ENCODE measurements around the gene LUC7L2. TPM values are rescaled to one million over a fixed set of nuclear protein-coding genes. Genes with fewer than 3 reads are reported as not detected.

Gene LUC7L2
- total RNA-seq, 3 donors from 2014 or later (not counting 1 experiment from before 2014, with no cell fraction given) = 183 to 192 (median 186) TPM

DNA sequence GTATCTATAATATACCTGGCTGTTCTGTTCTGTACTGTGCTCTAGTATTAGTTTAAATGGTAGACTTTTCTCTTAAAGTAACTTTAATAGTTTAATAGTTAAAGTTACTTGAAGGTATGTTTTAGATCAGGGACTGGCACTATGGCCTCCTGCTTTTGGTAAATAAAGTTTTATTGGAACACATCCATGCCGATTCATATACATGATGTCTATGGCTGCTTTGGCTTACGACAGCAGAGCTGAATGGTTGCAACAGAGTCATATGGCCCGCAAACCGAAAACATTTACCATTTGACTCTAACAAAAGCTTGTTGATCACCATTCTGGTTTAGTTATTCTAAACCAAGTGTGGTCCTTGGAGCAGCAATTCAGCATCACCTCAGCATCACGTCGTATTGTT, 6.7 kb downstream of the LUC7L2 start:
- ATAC-seq = no peak
- Histone ChIP-seq H3K27ac (ENCODE audit: low read length) (no peak overlapping the region), H3K4me3 (ENCODE audit: low read length) (no peak overlapping the region), H3K4me1 (ENCODE audit: control insufficient read depth, insufficient read depth, low read length) (peaks cover 7% of the 10 kb centered on the region), H3K27me3 (ENCODE audit: control insufficient read depth, insufficient read depth, low read length) (no peaks in the 10 kb centered on the region), H3K9me3 (ENCODE audit: control insufficient read depth, insufficient read depth, low read length) (no peaks in the 10 kb centered on the region), H3K36me3 (ENCODE audit: control insufficient read depth, insufficient read depth, low read length) (peaks cover 18% of the 10 kb centered on the region)
- H3K36me3 Mint-ChIP-seq = no peaks in the 10 kb centered on the region
- H3K27me3 Mint-ChIP-seq (ENCODE audit: low read depth in 2 of 2) = no peaks in the 10 kb centered on the region
- H3K9me3 Mint-ChIP-seq = no peaks in the 10 kb centered on the region
- no peak for DNase-seq
- H3K4me1 Mint-ChIP-seq = peaks cover 55 to 58% of the 10 kb centered on the region in 2 donors
- intact Hi-C loops (cut with micrococcal nuclease) = no loop called here
- TF ChIP-seq, protein P1, sequence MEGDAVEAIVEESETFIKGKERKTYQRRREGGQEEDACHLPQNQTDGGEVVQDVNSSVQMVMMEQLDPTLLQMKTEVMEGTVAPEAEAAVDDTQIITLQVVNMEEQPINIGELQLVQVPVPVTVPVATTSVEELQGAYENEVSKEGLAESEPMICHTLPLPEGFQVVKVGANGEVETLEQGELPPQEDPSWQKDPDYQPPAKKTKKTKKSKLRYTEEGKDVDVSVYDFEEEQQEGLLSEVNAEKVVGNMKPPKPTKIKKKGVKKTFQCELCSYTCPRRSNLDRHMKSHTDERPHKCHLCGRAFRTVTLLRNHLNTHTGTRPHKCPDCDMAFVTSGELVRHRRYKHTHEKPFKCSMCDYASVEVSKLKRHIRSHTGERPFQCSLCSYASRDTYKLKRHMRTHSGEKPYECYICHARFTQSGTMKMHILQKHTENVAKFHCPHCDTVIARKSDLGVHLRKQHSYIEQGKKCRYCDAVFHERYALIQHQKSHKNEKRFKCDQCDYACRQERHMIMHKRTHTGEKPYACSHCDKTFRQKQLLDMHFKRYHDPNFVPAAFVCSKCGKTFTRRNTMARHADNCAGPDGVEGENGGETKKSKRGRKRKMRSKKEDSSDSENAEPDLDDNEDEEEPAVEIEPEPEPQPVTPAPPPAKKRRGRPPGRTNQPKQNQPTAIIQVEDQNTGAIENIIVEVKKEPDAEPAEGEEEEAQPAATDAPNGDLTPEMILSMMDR (IDR thresholded peaks at IDR 0.05) = no peak
- H3K27ac Mint-ChIP-seq = no peak overlapping the region
- H3K4me3 Mint-ChIP-seq = no peak overlapping the region
- 97% methylated on average over 6 of the region's 6 CpGs for WGBS (ENCODE audit: insufficient coverage)

DNA sequence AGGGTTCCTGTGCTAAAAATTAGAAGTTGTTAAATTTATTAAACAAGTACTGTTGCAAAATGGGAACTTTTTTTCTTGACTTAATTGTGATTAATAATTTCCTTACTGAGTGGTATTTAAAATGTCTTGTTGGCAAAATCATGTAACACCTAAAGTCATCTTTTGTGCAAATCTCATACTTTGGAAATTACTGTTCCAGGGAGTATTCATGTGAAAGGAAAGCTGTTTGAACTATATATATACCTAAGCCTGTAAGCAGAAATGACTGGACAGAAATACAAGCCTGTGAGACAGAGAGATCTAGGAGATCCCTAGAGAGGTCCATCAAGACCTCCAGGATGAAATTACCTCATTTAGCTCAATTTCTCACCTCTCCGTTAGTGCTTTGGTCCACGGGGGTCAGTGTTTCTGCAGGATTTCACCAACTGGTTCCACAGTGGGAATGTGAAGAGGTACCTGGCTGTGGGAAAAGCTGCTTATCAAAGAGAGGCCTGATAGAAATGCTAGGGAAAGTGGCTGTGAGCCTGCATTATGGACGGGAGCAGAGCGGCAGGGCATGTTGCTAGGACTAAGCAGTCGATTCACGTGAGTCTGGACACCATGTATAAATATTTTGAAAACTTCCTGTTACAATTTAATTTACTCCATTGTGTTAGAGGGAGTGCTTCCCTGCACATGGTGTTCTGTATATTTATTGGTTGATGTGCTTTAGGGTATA, 7.9 kb downstream of the LUC7L2 start:
- WGBS (ENCODE audit: insufficient coverage) = 96% methylated on average over 4 of the region's 6 CpGs
- Histone ChIP-seq H3K9me3 (ENCODE audit: control insufficient read depth, insufficient read depth, low read length) (no peaks in the 10 kb centered on the region), H3K4me3 (ENCODE audit: low read length) (no peak overlapping the region), H3K27me3 (ENCODE audit: control insufficient read depth, insufficient read depth, low read length) (no peaks in the 10 kb centered on the region), H3K27ac (ENCODE audit: low read length) (no peak overlapping the region), H3K36me3 (ENCODE audit: control insufficient read depth, insufficient read depth, low read length) (peaks cover 21% of the 10 kb centered on the region), H3K4me1 (ENCODE audit: control insufficient read depth, insufficient read depth, low read length) (peaks cover 5% of the 10 kb centered on the region)
- no peaks in the 10 kb centered on the region for H3K36me3 Mint-ChIP-seq
- peaks cover 58 to 61% of the 10 kb centered on the region in 2 donors for H3K4me1 Mint-ChIP-seq
- TF ChIP-seq, protein P1 (IDR thresholded peaks at IDR 0.05) = no peak
- H3K27me3 Mint-ChIP-seq (ENCODE audit: low read depth in 2 of 2) = no peaks in the 10 kb centered on the region
- ATAC-seq (no peak), DNase-seq (no peak)
- H3K4me3 Mint-ChIP-seq = no peak overlapping the region
- peak overlapping the region in 1 of 2 donors; percentile 21 for H3K27ac Mint-ChIP-seq
- no peaks in the 10 kb centered on the region for H3K9me3 Mint-ChIP-seq
- intact Hi-C loops (cut with micrococcal nuclease) = no loop called here

DNA sequence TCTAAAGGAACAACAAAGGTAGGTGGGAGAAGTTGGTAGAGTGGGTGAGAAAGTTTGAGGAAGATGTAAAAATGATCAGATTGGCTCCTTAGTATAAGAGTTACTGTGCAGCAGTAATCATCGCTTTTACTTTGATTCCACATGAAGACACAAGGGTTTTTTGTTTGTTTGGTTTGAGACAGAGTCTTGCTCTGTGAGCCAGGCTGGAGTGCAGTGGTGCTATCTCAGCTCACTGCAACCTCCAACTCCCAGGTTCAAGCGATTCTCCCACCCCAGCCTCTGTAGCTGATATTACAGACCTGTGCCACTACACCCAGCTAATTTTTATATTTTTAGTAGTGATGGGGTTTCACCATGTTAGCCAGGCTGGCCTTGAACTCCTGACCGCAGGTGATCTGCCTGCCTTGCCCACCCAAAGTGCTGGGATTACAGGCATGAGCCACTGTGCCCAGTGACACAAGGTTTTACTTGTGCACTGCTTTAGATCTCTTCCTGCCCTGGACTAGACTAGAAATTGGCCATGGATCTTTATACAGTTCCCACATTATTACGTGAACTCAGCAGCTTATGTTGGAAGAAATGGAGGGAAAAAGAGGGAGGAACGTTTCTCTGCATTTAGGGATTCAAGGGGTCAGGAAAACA, 10.7 kb downstream of the LUC7L2 start:
- peaks cover 5% of the 10 kb centered on the region for H3K36me3 Mint-ChIP-seq
- H3K4me3 ChIP-seq (ENCODE audit: low read length) = no peak overlapping the region
- H3K36me3 ChIP-seq (ENCODE audit: control insufficient read depth, insufficient read depth, low read length) = peaks cover 22% of the 10 kb centered on the region
- no peaks in the 10 kb centered on the region for H3K9me3 ChIP-seq (ENCODE audit: control insufficient read depth, insufficient read depth, low read length)
- intact Hi-C loops (cut with micrococcal nuclease) = no loop called here
- H3K27ac Mint-ChIP-seq = no peak overlapping the region
- TF ChIP-seq, protein P1 (IDR thresholded peaks at IDR 0.05) = no peak
- WGBS (ENCODE audit: insufficient coverage) = 98% methylated on average over 4 of the region's 5 CpGs
- no peak overlapping the region for H3K4me3 Mint-ChIP-seq
- peaks cover 61 to 64% of the 10 kb centered on the region in 2 donors for H3K4me1 Mint-ChIP-seq
- no peaks in the 10 kb centered on the region for H3K4me1 ChIP-seq (ENCODE audit: control insufficient read depth, insufficient read depth, low read length)
- no peaks in the 10 kb centered on the region for H3K9me3 Mint-ChIP-seq
- no peaks in the 10 kb centered on the region for H3K27me3 Mint-ChIP-seq (ENCODE audit: low read depth in 2 of 2)
- H3K27ac ChIP-seq (ENCODE audit: low read length) = no peak overlapping the region
- ATAC-seq = no peak
- no peak for DNase-seq
- no peaks in the 10 kb centered on the region for H3K27me3 ChIP-seq (ENCODE audit: control insufficient read depth, insufficient read depth, low read length)
